ENCODE results near the gene RCAN2.

The RCAN2 gene

DNA sequence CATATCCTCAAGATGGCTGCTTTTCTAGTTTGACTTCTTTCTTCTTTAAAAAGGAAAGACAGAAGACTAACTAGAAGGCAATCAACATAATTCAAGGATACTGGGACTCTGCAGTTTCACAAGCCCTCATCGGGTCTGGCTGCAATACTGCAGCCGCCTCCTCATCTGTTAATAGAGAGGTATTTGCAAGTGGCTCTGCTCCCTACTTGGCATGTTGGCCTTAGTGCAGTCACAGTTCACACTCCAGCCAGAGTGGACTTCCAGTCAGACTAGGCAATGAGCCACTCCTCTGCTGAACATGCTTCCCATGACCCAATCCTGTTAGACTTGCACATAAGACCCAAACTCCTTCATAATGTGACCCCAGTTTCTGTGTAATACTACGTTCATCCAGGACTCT, 178.6 kb downstream of the RCAN2 start:
- no peak overlapping the region for H3K4me3 ChIP-seq (ENCODE audit: control insufficient read depth, low read depth, low read length)
- TF ChIP-seq, protein P1, sequence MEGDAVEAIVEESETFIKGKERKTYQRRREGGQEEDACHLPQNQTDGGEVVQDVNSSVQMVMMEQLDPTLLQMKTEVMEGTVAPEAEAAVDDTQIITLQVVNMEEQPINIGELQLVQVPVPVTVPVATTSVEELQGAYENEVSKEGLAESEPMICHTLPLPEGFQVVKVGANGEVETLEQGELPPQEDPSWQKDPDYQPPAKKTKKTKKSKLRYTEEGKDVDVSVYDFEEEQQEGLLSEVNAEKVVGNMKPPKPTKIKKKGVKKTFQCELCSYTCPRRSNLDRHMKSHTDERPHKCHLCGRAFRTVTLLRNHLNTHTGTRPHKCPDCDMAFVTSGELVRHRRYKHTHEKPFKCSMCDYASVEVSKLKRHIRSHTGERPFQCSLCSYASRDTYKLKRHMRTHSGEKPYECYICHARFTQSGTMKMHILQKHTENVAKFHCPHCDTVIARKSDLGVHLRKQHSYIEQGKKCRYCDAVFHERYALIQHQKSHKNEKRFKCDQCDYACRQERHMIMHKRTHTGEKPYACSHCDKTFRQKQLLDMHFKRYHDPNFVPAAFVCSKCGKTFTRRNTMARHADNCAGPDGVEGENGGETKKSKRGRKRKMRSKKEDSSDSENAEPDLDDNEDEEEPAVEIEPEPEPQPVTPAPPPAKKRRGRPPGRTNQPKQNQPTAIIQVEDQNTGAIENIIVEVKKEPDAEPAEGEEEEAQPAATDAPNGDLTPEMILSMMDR (IDR thresholded peaks at IDR 0.05; ENCODE audit: control insufficient read depth, insufficient read depth, low read depth, low read length, missing control alignments) = no peak
- DNase-seq (ENCODE audit: low read depth) = no peak

DNA sequence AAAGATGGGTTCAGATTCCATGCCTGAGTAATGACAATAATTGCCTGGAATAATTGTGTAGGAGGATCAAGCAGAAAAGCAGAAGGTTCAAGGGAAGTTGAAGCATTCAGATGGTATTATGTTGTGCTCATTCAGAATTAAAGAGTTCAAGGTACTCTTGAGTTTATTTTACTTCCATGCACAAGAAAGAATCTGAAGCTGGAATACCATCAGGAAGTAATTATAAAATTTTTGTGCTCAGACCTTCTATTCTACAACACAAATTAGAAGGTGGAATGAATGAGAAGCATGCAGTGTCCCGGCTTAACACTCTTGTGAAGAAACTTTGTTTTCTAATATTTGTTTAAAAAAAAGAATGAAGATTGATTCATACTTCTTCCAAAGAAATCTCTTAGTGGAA, 181.1 kb downstream of the RCAN2 start:
- TF ChIP-seq, protein P1 (IDR thresholded peaks at IDR 0.05; ENCODE audit: control insufficient read depth, insufficient read depth, low read depth, low read length, missing control alignments) = no peak
- no peak overlapping the region for H3K4me3 ChIP-seq (ENCODE audit: control insufficient read depth, low read depth, low read length)
- no peak for DNase-seq (ENCODE audit: low read depth)

DNA sequence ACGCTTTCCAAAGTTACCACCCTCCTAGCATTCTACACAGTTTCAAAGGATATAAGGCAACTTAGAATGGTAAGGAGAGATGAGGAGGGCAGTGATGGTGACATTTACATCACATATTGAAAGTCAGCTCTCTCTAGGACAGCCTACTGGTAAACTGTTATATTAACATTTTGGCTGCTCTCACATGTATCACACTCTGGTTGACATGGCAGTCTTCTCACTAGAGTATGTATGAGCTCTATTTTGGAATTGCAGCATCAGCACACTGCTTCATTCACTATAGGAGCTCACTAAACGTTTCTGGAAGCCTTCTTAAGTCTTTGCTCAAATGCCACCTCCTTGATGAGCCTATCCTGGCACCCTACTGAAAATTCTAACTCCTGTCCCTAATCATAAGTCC, 184.8 kb downstream of the RCAN2 start:
- no peak for DNase-seq (ENCODE audit: low read depth)
- TF ChIP-seq, protein P1 (IDR thresholded peaks at IDR 0.05; ENCODE audit: control insufficient read depth, insufficient read depth, low read depth, low read length, missing control alignments) = no peak
- H3K4me3 ChIP-seq (ENCODE audit: control insufficient read depth, low read depth, low read length) = no peak overlapping the region

DNA sequence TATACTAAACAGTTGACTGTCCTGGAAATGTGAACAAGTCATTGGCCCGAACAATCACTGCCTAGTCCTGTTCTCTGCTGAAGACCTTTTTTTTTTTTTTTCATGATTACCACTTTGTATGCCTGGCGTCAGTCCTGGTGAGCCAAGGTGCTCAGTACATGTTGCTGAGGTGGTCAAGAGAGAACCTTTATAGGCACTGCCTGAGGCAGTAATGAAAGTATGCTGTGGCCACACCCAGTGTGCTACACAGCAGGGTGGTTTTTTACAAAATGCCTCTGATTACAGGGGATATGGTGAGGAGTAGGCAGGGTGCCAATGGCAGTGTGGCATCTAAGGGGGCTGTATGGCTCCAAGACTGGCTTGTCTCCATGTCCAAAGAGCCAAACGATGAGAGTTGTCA, 185.4 kb downstream of the RCAN2 start:
- no peak for DNase-seq (ENCODE audit: low read depth)
- TF ChIP-seq, protein P1 (IDR thresholded peaks at IDR 0.05; ENCODE audit: control insufficient read depth, insufficient read depth, low read depth, low read length, missing control alignments) = no peak
- no peak overlapping the region for H3K4me3 ChIP-seq (ENCODE audit: control insufficient read depth, low read depth, low read length)

DNA sequence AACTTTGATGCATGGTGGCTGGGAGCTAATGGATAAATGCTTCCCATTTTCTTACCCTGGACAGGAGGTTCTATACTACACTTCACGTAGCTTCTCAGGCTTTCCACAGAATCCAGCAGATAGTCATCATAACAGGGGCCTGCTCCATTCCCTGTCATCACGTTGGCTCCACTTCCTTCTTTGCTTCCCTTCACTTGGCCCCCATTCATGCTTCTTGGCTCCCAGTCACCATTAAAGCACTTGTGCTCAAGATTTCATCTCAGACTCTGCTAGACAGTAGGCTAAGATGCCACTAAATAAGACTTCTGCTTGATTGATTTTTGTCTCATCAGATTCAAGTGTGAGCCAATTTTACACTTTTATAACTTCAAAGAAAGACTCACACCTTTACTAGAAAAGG, 186.0 kb downstream of the RCAN2 start:
- H3K4me3 ChIP-seq (ENCODE audit: control insufficient read depth, low read depth, low read length) = no peak overlapping the region
- TF ChIP-seq, protein P1 (IDR thresholded peaks at IDR 0.05; ENCODE audit: control insufficient read depth, insufficient read depth, low read depth, low read length, missing control alignments) = no peak
- DNase-seq (ENCODE audit: low read depth) = no peak

DNA sequence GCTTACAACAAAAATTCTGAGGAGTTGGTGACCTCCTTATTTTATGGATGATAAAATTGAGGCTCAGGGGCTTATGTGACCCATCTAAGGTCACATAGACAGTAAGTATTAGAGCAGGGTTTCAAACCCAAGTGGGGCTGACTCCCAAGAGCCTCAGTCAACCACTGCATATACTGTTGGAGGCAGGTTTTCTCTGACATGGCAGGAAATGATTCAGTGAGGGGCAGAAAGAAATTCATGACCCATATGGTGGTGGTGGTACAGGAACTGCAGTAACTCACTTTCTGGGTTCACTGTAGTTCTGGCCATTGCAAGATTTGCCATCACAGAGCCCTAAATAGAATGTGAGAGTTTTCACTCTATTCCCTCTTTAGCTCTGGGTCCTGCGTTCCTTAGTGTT, 188.4 kb downstream of the RCAN2 start:
- no peak overlapping the region for H3K4me3 ChIP-seq (ENCODE audit: control insufficient read depth, low read depth, low read length)
- no peak for DNase-seq (ENCODE audit: low read depth)
- TF ChIP-seq, protein P1 (IDR thresholded peaks at IDR 0.05; ENCODE audit: control insufficient read depth, insufficient read depth, low read depth, low read length, missing control alignments) = no peak

DNA sequence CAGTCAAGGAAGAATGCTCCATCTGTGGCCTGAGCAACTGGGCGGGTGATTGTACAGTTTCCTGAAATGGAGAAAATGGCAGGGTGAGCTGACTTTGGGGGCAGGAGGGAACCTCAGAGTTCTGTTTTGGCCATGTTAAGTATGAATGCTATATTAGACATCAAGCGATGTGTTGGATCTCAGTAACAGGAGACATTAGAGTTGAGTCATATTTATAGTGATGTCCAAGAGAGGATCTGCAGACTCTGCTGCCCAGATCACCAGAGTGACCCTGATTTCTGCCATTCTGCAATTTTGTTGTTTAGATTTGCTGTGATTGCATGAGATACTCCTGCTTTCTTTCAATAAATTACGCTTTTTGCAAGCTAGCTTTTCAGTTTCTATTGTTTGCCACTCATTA, 189.1 kb downstream of the RCAN2 start:
- TF ChIP-seq, protein P1 (IDR thresholded peaks at IDR 0.05; ENCODE audit: control insufficient read depth, insufficient read depth, low read depth, low read length, missing control alignments) = no peak
- DNase-seq (ENCODE audit: low read depth) = no peak
- H3K4me3 ChIP-seq (ENCODE audit: control insufficient read depth, low read depth, low read length) = no peak overlapping the region
